Measurements from ENCODE around the gene FNIP2. TPM values are rescaled to one million over a fixed set of nuclear protein-coding genes. Genes with fewer than 3 reads are reported as not detected.
"Not testable (repeated sequence)": the region's sequence is repeated elsewhere in the genome, so short reads cannot be mapped to it uniquely, and the experiment has no call there.

The FNIP2 gene
- total RNA-seq, 1 donor from 2014 or later: 56.0 TPM

- Mint-ChIP-seq H3K36me3 (ENCODE audit: insufficient read depth) (no peaks in the 10 kb centered on the region), H3K27ac (no peak overlapping the region), H3K27me3 (no peaks in the 10 kb centered on the region), H3K4me3 (ENCODE audit: low read depth) (no peak overlapping the region), H3K4me1 (ENCODE audit: low read depth) (peaks cover 2% of the 10 kb centered on the region), H3K9me3 (ENCODE audit: low read depth) (peaks cover 22% of the 10 kb centered on the region)
- no peak for TF ChIP-seq CTCF (IDR thresholded peaks at IDR 0.05; ENCODE audit: unreplicated experiment)
- DNase-seq (ENCODE audit: low spot score, unreplicated experiment): no peak
Measured at GRCh38 chr4:158756588-158756987, 12.2 kb upstream of the FNIP2 start.

GRCh38 chr4:158758142-158758541 is 10.7 kb upstream of the FNIP2 start:
- no peaks in the 10 kb centered on the region for H3K36me3 Mint-ChIP-seq (ENCODE audit: insufficient read depth)

GRCh38 chr4:158758703-158759102 is 10.1 kb upstream of the FNIP2 start:
- H3K4me3 Mint-ChIP-seq (ENCODE audit: low read depth): no peak overlapping the region
- no peak for TF ChIP-seq CTCF (IDR thresholded peaks at IDR 0.05; ENCODE audit: unreplicated experiment)

More at GRCh38 chr4:158758142-158758541, 10.7 kb upstream of the FNIP2 start:
- Mint-ChIP-seq H3K4me3 (ENCODE audit: low read depth) (no peak overlapping the region), H3K9me3 (ENCODE audit: low read depth) (peaks cover 22% of the 10 kb centered on the region), H3K4me1 (ENCODE audit: low read depth) (peaks cover 2% of the 10 kb centered on the region), H3K27ac (no peak overlapping the region), H3K27me3 (no peaks in the 10 kb centered on the region)
- no peak for DNase-seq (ENCODE audit: low spot score, unreplicated experiment)
- no peak for TF ChIP-seq CTCF (IDR thresholded peaks at IDR 0.05; ENCODE audit: unreplicated experiment)

GRCh38 chr4:158759539-158759938 is 9.3 kb upstream of the FNIP2 start:
- not testable (repeated sequence) for H3K27ac Mint-ChIP-seq; H3K36me3 Mint-ChIP-seq (ENCODE audit: insufficient read depth); H3K4me1 Mint-ChIP-seq (ENCODE audit: low read depth); H3K4me3 Mint-ChIP-seq (ENCODE audit: low read depth); H3K27me3 Mint-ChIP-seq; DNase-seq (ENCODE audit: low spot score, unreplicated experiment)
- H3K9me3 Mint-ChIP-seq (ENCODE audit: low read depth): peaks cover 22% of the 10 kb centered on the region

More at GRCh38 chr4:158758703-158759102, 10.1 kb upstream of the FNIP2 start:
- no peak overlapping the region for H3K27ac Mint-ChIP-seq
- H3K36me3 Mint-ChIP-seq (ENCODE audit: insufficient read depth): no peaks in the 10 kb centered on the region
- no peak for DNase-seq (ENCODE audit: low spot score, unreplicated experiment)
- no peaks in the 10 kb centered on the region for H3K27me3 Mint-ChIP-seq
- H3K4me1 Mint-ChIP-seq (ENCODE audit: low read depth): peaks cover 2% of the 10 kb centered on the region
- H3K9me3 Mint-ChIP-seq (ENCODE audit: low read depth): peaks cover 22% of the 10 kb centered on the region

- Mint-ChIP-seq H3K27ac (no peak overlapping the region), H3K36me3 (ENCODE audit: insufficient read depth) (no peaks in the 10 kb centered on the region), H3K4me1 (ENCODE audit: low read depth) (peaks cover 2% of the 10 kb centered on the region), H3K27me3 (no peaks in the 10 kb centered on the region), H3K4me3 (ENCODE audit: low read depth) (no peak overlapping the region), H3K9me3 (ENCODE audit: low read depth) (peaks cover 22% of the 10 kb centered on the region)
- DNase-seq (ENCODE audit: low spot score, unreplicated experiment): no peak
- TF ChIP-seq CTCF (IDR thresholded peaks at IDR 0.05; ENCODE audit: unreplicated experiment): no peak
Measured at GRCh38 chr4:158760866-158761265, 8.0 kb upstream of the FNIP2 start.

GRCh38 chr4:158762553-158762952 is 6.3 kb upstream of the FNIP2 start:
- no peak overlapping the region for H3K27ac Mint-ChIP-seq
- H3K4me3 Mint-ChIP-seq (ENCODE audit: low read depth): no peak overlapping the region
- no peaks in the 10 kb centered on the region for H3K36me3 Mint-ChIP-seq (ENCODE audit: insufficient read depth)
- H3K27me3 Mint-ChIP-seq: peaks cover 4% of the 10 kb centered on the region
- H3K9me3 Mint-ChIP-seq (ENCODE audit: low read depth): peaks cover 11% of the 10 kb centered on the region
- DNase-seq (ENCODE audit: low spot score, unreplicated experiment): no peak
- H3K4me1 Mint-ChIP-seq (ENCODE audit: low read depth): peaks cover 2% of the 10 kb centered on the region
- no peak for TF ChIP-seq CTCF (IDR thresholded peaks at IDR 0.05; ENCODE audit: unreplicated experiment)
